Measurements from ENCODE around the gene FZR1.

The FZR1 gene

DNA sequence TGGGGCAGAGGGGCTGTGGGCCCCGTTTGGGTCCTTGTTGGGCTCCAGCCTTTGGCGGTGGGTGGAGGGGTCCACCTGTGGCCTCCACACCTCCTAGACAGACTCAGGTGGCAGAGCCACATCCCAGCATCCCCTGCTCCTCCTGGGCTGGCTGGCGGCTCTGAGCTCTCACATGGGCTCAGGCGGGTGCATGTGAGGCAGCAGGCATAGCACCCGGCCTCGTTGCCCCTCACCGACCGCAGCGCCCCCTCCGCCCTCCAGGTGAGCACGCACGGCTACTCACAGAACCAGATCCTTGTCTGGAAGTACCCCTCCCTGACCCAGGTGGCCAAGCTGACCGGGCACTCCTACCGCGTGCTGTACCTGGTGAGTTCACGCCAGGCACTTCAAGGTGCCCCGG, 26.9 kb downstream of the FZR1 start:
- FAIRE-seq: no peak

DNA sequence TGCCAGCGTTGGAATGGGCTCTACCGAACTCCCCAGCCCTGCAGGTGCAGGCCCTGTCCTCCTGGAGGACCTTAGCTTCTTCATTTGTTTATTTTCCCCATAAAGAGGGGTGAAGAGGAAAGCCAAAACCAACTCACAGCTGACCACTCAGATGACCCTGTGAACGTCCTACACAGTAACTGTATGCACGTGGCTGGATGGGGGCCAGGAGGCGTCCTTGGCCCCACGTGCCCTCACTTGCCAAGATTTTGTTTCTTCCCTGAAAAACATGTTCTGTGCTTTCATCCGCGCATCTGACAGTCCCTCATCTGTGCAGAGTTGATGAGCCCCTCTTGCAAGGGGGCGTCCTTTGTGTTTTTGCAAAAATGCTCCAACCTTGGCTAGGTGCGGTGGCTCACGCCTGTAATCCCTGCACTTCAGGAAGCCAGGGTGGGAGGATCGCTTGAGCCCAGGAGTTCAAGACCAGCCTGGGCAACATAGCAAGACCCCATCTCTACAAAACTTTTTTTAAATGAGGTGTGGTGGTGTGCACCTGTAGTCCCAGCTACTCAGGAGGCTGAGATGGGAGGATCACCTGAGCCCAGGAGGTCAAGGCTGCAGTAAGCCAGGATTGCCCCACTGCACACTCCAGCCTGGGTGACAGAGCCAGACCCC, 27.6 kb downstream of the FZR1 start:
- no peak for FAIRE-seq

DNA sequence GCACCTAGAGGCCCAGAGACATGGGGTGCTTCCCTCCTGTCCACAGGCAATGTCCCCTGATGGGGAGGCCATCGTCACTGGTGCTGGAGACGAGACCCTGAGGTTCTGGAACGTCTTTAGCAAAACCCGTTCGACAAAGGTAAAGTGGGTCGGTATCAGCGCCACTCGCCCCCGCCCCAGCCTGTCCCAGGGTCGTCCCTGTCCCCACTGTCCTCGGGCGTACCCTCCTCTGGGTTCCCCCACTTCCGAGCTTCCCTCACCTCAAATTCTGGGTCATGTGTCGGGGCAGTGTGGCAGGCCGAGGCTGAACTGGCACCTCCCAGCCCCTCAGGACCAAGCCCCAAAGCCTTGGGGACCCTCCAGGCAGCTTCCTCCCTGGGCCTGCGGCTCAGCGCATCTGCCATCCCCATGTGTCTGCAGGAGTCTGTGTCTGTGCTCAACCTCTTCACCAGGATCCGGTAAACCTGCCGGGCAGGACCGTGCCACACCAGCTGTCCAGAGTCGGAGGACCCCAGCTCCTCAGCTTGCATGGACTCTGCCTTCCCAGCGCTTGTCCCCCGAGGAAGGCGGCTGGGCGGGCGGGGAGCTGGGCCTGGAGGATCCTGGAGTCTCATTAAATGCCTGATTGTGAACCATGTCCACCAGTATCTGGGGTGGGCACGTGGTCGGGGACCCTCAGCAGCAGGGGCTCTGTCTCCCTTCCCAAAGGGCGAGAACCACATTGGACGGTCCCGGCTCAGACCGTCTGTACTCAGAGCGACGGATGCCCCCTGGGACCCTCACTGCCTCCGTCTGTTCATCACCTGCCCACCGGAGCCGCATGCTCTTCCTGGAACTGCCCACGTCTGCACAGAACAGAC, 28.5 kb downstream of the FZR1 start:
- no peak for FAIRE-seq

DNA sequence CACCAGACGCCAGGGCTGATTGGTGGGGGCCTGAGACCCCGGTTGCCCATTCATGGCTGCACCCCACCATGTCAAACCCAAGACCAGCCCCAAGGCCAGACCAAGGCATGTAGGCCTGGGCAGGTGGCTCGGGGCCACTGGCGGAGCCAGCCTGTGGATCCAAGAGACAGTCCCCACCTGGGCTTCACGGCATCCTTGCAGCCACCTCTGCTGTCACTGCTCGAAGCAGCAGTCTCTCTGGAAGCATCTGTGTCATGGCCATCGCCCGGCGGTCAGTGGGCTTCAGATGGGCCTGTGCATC, 29.1 kb downstream of the FZR1 start:
- FAIRE-seq: no peak

DNA sequence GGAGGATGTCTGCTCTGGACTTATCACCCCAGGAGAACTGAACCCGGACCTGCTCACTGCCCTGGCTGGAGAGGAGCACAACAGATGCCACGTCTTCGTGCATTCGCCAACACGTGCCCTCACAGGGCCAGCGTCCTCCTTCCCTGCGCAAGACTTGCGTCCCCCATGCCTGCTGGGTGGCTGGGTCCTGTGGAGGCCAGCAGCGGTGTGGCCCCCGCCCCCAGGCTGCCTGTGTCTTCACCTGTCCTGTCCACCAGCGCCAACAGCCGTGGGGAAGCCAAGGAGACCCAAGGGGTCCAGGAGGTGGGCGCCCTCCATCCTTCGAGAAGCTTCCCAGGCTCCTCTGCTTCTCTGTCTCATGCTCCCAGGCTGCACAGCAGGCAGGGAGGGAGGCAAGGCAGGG, 29.5 kb downstream of the FZR1 start:
- FAIRE-seq: no peak

DNA sequence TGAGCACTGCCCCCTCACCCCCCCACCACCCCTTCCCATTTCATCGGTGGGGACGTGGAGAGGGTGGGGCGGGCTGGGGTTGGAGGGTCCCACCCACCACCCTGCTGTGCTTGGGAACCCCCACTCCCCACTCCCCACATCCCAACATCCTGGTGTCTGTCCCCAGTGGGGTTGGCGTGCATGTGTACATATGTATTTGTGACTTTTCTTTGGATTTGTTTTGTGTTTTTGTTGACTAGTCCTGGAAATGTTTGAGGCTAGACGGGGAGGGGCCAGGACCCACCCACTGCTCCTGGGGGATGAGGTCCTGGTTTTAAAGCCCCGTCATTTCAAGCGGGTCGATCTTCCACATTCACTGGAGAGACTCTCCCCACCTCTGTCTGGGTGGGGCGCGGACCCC, 29.9 kb downstream of the FZR1 start:
- FAIRE-seq: no peak

- no peak for FAIRE-seq
Measured at GRCh38 chr19:3536429-3537100, 30.5 kb downstream of the FZR1 start.

DNA sequence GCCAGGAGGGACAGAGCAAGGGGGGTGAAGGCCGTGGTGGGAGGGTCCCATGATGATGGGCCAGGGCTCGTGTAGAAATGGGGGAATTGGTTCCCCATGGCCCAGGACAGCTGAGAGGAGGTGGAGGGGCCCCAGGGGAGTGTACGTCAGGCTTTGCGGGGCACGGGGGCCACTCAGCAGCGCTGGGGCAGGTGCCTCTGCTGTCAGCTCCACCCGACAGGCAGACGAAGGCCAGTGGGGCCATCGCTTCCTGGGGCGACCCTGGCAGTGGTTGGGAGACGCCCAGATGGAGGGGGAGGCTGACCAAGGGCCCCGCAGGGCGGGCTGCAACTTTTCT, 31.0 kb downstream of the FZR1 start:
- FAIRE-seq: no peak

GRCh38 chr19:3537438-3538240, 31.5 kb downstream of the FZR1 start:
- FAIRE-seq: no peak

DNA sequence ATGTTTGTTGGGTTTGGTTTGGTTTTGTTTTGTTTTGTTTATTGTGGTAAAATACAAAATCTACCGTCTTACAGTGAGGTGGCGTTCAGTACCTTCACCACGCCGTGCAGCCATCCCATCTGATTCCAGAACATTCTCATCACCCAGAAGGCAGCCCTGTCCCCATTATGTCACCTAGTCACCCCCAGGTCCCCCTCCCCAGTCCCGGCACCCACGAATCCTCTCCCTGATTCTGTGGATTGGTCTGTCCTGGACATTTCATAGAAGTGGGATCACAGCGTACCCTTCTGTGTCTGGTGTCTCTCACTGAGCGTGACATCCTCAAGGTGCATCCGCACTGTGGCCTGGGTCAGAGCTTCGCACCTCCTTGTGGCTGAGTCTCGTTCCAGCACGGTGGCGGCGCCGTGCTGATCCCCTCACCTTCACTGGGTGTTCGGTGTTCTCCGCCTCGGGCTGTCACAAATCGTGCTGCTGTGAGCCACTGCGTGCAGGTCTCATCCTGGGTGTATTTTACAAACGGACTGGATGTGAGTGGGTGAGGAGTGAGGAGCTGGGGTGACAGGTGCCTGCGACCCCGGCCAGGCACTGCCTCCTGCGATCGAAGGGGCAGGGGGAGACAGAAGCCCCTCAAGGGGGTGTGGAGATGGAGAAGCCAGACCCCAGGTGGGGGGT, 32.3 kb downstream of the FZR1 start:
- no peak for FAIRE-seq

DNA sequence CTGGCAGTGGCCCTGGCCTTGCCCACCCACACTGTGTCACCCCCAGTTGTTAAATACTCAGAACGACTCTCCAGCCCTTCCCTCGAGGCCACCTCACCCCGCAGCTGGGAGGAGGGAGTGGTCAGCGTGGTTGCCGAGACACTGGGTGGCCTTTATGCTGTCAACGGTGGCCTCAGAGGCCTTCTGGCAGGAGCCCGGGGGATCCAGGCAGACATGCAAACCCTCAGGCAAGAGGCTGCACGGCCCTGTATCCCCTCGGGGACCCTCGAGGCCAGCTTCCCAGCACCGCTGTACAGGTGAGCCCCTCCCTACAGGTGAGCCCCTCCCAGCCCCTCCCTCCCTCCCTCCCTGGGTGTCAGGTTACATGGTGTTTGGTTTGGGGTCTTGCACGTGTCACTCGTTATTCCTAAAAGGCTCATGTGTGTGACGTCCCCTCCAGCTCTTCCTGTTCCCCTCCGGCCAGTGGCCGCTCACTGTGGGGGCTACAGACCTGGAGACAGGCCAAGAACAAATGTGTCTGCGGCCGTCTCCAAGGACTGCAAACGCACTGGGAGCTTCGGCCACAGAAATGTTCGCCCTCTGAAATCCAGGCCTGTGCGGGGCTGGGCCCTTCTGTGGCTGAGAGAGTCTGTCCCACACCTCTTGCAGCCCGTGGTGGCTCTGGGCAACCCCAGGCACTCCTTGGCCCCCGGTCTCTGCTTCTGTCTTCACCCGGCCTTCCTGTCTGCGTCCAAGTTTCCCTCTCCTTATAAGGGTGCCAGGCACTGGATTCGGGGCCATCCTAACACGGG, 33.0 kb downstream of the FZR1 start, which contains the start of gene TEKTIP1:
TSS of gene TEKTIP1 (plus strand) at position 210 of the 791 bp plus-strand sequence. CDS start at position 214, 4 bp downstream.
- FAIRE-seq: no peak

- no peak for FAIRE-seq
Measured at GRCh38 chr19:3539756-3540118, 33.6 kb downstream of the FZR1 start.

GRCh38 chr19:3543150-3544057, 37.3 kb downstream of the FZR1 start:
- FAIRE-seq: no peak

- no peak for FAIRE-seq
Measured at GRCh38 chr19:3544058-3544376, 37.9 kb downstream of the FZR1 start.

DNA sequence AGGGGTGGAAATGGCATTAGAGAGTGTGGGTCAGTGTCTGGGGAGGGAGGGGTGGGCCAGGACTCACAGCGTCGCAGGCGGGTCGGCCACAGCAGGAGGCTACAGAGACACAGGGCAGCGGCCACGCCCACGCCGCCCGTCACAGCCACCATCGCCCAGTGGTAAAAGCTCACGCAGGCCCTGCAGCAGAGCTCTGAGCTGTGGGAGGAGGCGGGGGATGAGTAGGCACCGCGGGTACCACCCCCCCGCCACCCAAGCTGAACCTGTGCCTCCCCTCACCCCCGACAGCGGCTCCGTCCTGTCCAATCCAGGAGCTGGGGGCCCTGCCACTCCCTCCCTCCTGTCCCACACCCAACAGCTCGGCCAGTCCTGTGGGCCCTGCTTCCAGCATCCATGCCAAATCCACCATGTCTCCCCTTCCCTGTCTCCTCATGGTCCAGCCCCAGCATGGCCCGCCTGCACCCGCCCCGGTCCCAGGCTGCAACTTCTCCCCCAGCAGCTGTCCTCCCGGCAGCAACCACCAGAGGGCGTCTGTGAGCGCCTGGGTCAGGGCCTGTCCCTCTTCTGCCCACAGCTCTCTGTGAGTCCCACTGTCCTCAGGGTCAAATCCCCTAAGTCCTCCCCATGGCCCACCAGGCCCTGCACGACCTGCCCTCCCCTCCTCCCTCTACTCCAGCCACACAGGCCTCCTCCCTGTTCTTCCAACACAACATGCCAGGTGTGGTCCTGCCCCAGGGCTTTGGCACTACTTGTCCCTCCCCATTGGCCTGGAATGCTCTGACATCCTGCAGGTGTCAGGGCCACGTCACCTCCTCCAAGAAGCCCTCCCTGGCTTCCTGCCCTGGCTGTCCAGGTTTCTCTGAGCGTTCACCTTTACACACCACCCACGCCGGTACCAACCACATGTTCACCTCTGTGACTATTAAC, 38.9 kb downstream of the FZR1 start:
- no peak for FAIRE-seq

GRCh38 chr19:3545669-3546034, 39.5 kb downstream of the FZR1 start:
- FAIRE-seq: no peak

- no peak for FAIRE-seq
Measured at GRCh38 chr19:3546119-3546518, 40.0 kb downstream of the FZR1 start.

DNA sequence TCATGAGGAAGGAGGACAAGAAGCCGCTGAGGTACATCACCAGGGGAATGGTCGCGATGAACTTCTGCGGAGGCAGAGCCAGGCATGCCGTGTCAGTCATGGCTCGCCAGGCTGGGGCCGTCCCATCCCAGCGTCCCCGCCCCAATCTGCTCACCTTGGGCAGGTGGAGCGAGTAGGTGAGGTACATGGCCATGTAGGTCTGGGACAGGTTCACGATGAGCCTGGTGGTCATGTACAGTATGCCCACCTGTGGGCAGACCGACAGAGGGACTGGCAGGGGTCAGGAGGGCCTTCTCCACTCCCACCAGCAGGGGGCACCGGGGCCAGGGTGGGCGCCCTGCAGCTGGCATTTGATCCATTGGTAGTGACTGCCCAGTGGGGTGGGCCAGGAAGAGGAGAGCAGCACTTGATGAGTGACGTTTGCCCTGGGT, 41.2 kb downstream of the FZR1 start:
- no peak for FAIRE-seq

DNA sequence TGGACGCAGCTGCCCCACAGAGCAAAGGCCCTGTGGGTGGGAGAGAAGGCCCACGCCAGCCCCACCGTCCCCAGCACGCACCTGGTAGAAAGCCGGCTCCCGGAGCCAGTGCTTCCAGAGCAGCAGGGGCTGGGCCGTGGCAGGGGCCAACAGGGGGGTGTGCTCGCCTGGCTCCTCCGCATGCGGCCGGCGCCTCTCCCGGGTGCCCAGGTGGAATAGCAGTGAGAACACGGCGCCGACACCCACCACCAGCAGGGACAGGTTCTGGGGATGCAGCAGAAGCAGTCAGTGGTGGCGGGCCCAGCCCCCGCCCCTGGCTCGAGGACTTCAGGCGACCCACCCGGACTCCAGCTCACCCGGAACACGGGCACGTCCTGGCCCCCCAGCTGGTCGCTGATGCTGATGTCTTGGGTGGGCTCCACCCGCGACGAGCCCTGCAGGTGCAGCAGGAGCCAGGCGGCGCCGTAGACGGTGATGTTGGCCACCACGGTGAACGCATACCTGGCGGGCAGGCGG, 41.7 kb downstream of the FZR1 start:
- FAIRE-seq: no peak

GRCh38 chr19:3548606-3549005, 42.5 kb downstream of the FZR1 start:
- no peak for FAIRE-seq

All from TTC549 (cell line).